Heart right ventricle (tissue), 16 donors: ENCODE results near the gene UGT1A7. TPM values are rescaled to one million over a fixed set of nuclear protein-coding genes. Genes with fewer than 3 reads are reported as not detected.

Experiments used
- ATAC-seq, 8 donors: fragments of 200-7000 bp; cut with Tn5 transposase; one replicate each; pipeline ENCODE4 v1.9.1; 2020; ENCODE audit warnings: mild to moderate bottlenecking in 8 of 8, moderate library complexity in 8 of 8, moderate number of reproducible peaks in 1 of 8
- DNase-seq, 2 donors: peaks; one replicate each; pipeline ENCODE4 v3.0.0-alpha.2; 2020
- H3K27ac ChIP-seq, 10 donors: fragments of 200-600 bp; sonication (generic) in 2 of 10; one replicate each; pipeline versions ENCODE4 v1.5.0 to v1.8.0; 2020 to 2022; ENCODE audit warnings: mild to moderate bottlenecking in 3 of 10
- H3K27me3 ChIP-seq, 7 donors: fragments of 200-600 bp; one replicate each; pipeline ENCODE4 v1.8.0; 2021 to 2022; ENCODE audit warnings: mild to moderate bottlenecking in 2 of 7
- H3K36me3 ChIP-seq, 9 donors: fragments of 200-600 bp; sonication (generic) in 1 of 9; one replicate each; pipeline versions ENCODE4 v1.5.0 to v1.8.0; 2020 to 2022; ENCODE audit warnings: mild to moderate bottlenecking in 2 of 9
- H3K4me1 ChIP-seq, 9 donors: fragments of 200-600 bp; sonication (generic) in 1 of 9; one replicate each; pipeline versions ENCODE4 v1.5.0 to v1.8.0; 2020 to 2022; ENCODE audit warnings: mild to moderate bottlenecking in 4 of 9
- H3K4me3 ChIP-seq, 10 donors: fragments of 200-600 bp; sonication (generic) in 2 of 10; one replicate each; pipeline versions ENCODE4 v1.5.0 to v1.8.0; 2020 to 2022; ENCODE audit warnings: mild to moderate bottlenecking in 7 of 10, moderate library complexity in 2 of 10
- H3K9me3 ChIP-seq, 11 donors: fragments of 200-600 bp in 10 of 11; sonication (generic) in 2 of 11; one replicate each; pipeline versions ENCODE4 v1.5.0 to v1.8.0; 2013 to 2022; ENCODE audit warnings: mild to moderate bottlenecking in 2 of 11, control low read depth in 1 of 11, moderate library complexity in 1 of 11
- CTCF ChIP-seq, 9 donors: fragments of 200-600 bp; sonication (generic) in 2 of 9; IDR thresholded peaks; one replicate each; pipeline versions ENCODE4 v1.5.0 to v1.8.0; 2021 to 2022; ENCODE audit warnings: antibody characterized with exemption in 9 of 9, mild to moderate bottlenecking in 5 of 9, moderate library complexity in 1 of 9
- WGBS, 2 donors: extraction: QIAGEN DNeasy Blood & Tissue Kit; methylation state at CpG; one replicate each; pipeline ENCODE4 v1.1.7; 2013; ENCODE audit warnings: inconsistent platforms in 1 of 2; 5-methylcytosine and 5-hydroxymethylcytosine counted together
- intact Hi-C, 10 donors: fragments of 100-400 bp; cut with DNase I; formaldehyde crosslinking; loops; one replicate each; pipeline versions ENCODE4 v1.11.1 to v1.14.2; 2022
- polyA plus RNA-seq, 2 donors: library from polyadenylated mRNA; stranded (reverse); fragments of 200-250 nt; gene quantifications; one replicate each; pipeline ENCODE4 v1.2.3, GENCODE V29; 2013
- total RNA-seq, 10 donors: library from RNA; stranded (reverse); fragmentation: NEBNext Ultra II Directional in 3 of 10; extraction: Animal tissue kit (Norgen Biotek cat#: 25700) in 3 of 10; gene quantifications; one replicate each; pipeline versions ENCODE4 v1.2.1 to v1.2.4, GENCODE V29; 2021 to 2023
- donor health status: Arrhythmogenic right ventricular cardiomyopathy.
- donor health status: ischemic (EF 13 %, LVEDD 7.1; RV severe dilation, severe dysfunction).
- donor health status: healthy with polysubstance abuse.
- donor health status: DM: no; HTN: yes; CAD: no.
- donor health status: DM: no; HTN: no; CAD: no.
- donor health status: ischemic (EF 25% LVEDD 6.9; RV normal size, moderate dysfunction).
- donor health status: ischemic (EF 25% LVEDD 5.7; RV mildly dilated, moderate dysfunction).
- donor health status: healthy.
- donor health status: DM: yes; HTN: yes; CAD: no.
- donor health status: Ischemic cardiomyopathy.
- donor health status: ischemic (EF 35%, LVEDD 5.7; RV mildly dilated, moderate dysfunction).
- donor health status: nonischemic (EF 11% LVEDD 7.7; RV severe dilation, severe dysfunction).
- donor health status: DM: yes; HTN: yes; CAD: no.
- donor health status: PGD.
- donor health status: ischemic (EF 29% LVEDD 5.4; RV normal size, mild dysfunction).
- donor health status: nonischemic (EF 23%, LVEDD 6.1; RV moderate dilation, normal function).

UGT1A7 gene
- total and polyA plus RNA-seq, 12 donors = 0.01 TPM; not detected in 11

GRCh38 chr2:233674995-233675394 is 6.7 kb upstream of the UGT1A7 start:
- intact Hi-C loops = no loop called here
- 27 to 43% methylated on average over 4 of the region's 4 CpGs for WGBS, 2 donors

GRCh38 chr2:233676046-233676445 is 5.7 kb upstream of the UGT1A7 start:
- TF ChIP-seq CTCF (IDR thresholded peaks at IDR 0.05) = no peak
- Histone ChIP-seq H3K27ac (no peak overlapping the region), H3K4me3 (no peak overlapping the region), H3K36me3 (no peaks in the 10 kb centered on the region), H3K9me3 (no peaks in the 10 kb centered on the region), H3K4me1 (no peaks in the 10 kb centered on the region), H3K27me3 (peaks cover 0 to 27% (median 0%) of the 10 kb centered on the region in 7 donors)
- no peak for ATAC-seq
- WGBS, 2 donors = 79 to 85% methylated on average over 2 of the region's 2 CpGs
- no peak for DNase-seq
- intact Hi-C loops = no loop called here

More at GRCh38 chr2:233674995-233675394, 6.7 kb upstream of the UGT1A7 start:
- Histone ChIP-seq H3K27ac (no peak overlapping the region), H3K4me3 (no peak overlapping the region), H3K27me3 (peaks cover 0 to 25% (median 0%) of the 10 kb centered on the region in 7 donors), H3K4me1 (no peaks in the 10 kb centered on the region), H3K9me3 (no peaks in the 10 kb centered on the region), H3K36me3 (no peaks in the 10 kb centered on the region)
- no peak for DNase-seq
- no peak for ATAC-seq
- TF ChIP-seq CTCF (IDR thresholded peaks at IDR 0.05) = no peak

DNA sequence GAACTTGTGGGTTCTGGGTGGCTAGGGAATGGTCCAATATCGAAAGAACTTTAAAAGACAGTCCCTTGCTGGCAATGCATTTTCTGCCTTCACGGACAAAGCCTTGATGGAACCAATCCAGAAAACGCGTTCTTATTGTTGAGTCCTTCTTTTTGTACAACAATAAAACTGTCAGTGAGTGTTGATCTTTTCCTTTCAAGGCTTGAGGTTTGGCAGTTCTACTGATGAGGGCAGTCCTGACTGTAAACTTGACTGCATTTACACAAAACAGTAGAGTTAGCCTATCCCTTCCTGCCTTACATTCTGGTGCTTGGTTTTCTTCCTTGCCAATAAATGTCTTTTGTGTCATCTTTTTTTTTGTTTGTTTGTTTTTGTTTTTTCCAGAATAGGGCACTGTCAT is 2.5 kb upstream of the UGT1A7 start:
- Histone ChIP-seq H3K4me1 (no peaks in the 10 kb centered on the region), H3K27ac (no peak overlapping the region), H3K36me3 (no peaks in the 10 kb centered on the region), H3K9me3 (no peaks in the 10 kb centered on the region), H3K27me3 (peaks cover 0 to 25% (median 0%) of the 10 kb centered on the region in 7 donors), H3K4me3 (no peak overlapping the region)
- no peak for TF ChIP-seq CTCF (IDR thresholded peaks at IDR 0.05)
- ATAC-seq (no peak), DNase-seq (no peak)
- 76 to 79% methylated on average over 4 of the region's 4 CpGs for WGBS, 2 donors
- intact Hi-C loops = no loop called here

DNA sequence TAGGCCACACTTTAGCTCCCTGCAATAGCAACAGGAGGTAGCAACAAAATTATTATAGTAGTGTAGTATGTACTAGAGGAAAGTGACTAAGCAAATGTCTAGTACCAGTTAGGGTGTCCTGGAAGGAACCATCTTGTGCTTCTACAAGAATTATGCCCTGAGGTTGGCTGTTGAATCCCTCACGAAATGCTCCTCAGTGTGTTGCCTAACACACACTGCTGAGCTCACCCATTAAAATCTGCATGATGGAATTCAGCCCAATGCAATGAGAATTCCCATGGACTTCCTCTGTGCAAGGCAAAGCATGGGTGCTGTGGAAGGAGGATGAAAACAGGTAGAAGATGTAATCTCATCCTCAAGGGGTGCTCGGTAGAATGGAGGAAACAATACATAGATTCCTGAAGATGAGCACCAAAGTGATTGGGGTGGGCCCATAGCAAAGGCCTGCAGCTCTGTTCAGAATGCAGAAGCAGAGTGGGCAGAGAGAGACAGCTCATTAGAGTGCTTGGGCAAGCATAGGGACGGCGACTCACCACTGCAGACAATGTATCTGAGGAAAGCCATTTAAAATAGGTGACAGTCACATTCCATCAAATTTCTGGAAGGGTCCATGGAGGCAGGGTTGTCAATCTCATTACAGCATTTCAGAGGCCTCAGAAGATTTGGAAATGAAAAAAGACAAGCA is 1.2 kb upstream of the UGT1A7 start:
- intact Hi-C loops = no loop called here
- 77 to 83% methylated on average over 4 of the region's 4 CpGs for WGBS, 2 donors
- H3K36me3 ChIP-seq = no peaks in the 10 kb centered on the region
- H3K4me3 ChIP-seq = no peak overlapping the region
- no peak overlapping the region for H3K27ac ChIP-seq
- H3K27me3 ChIP-seq = peaks cover 0 to 25% (median 0%) of the 10 kb centered on the region in 7 donors
- TF ChIP-seq CTCF (IDR thresholded peaks at IDR 0.05) = no peak
- ATAC-seq = no peak
- DNase-seq = no peak
- no peaks in the 10 kb centered on the region for H3K4me1 ChIP-seq
- H3K9me3 ChIP-seq = no peaks in the 10 kb centered on the region
